Breast epithelium (tissue), 4 donors: ENCODE data around the gene RPL10A. TPM values are rescaled to one million over a fixed set of nuclear protein-coding genes. Genes with fewer than 3 reads are reported as not detected.
A peak's percentile ranks its signal among the peaks of the same experiment; 100 is the strongest.
"Not testable (repeated sequence)": the region's sequence is repeated elsewhere in the genome, so short reads cannot be mapped to it uniquely, and the experiment has no call there.

ENCODE experiments used
- DNase-seq, 2 donors: peaks; one replicate each; pipeline ENCODE4 v3.0.0-alpha.2; 2019; ENCODE audit warnings: low spot score in 2 of 2
- H3K27ac ChIP-seq, 2 donors: fragments of 200-600 bp; sonication (generic) in 1 of 2; one replicate each; pipeline ENCODE4 v1.5.1; 2016 to 2019; ENCODE audit warnings: mild to moderate bottlenecking in 1 of 2
- H3K27me3 ChIP-seq, 2 donors: fragments of 200-600 bp; sonication (generic) in 1 of 2; one replicate each; pipeline versions ENCODE4 v1.5.1 to v1.6.0; 2017 to 2019; ENCODE audit warnings: control low read depth in 1 of 2, mild to moderate bottlenecking in 1 of 2
- H3K36me3 ChIP-seq: fragments of 200-600 bp; one replicate; pipeline ENCODE4 v1.5.1; 2019
- H3K4me1 ChIP-seq, 2 donors: fragments of 200-600 bp; sonication (generic); one replicate each; pipeline ENCODE4 v1.5.1; 2016 to 2019; ENCODE audit warnings: control low read depth in 1 of 2
- H3K4me3 ChIP-seq, 3 donors: fragments of 200-600 bp; sonication (generic); 1 replicate in 2 of 3; 2 replicates in 1 of 3; pipeline ENCODE4 v1.5.1; 2016 to 2019; ENCODE audit warnings: mild to moderate bottlenecking in 3 of 3, moderate library complexity in 2 of 3
- H3K9me3 ChIP-seq, 2 donors: fragments of 200-600 bp; sonication (generic) in 1 of 2; one replicate each; pipeline ENCODE4 v1.5.1; 2016 to 2019; ENCODE audit warnings: control low read depth in 1 of 2
- POLR2A ChIP-seq: fragments of 450-650 bp; IDR thresholded peaks from one replicate; pipeline ENCODE4 v1.6.1; 2016; ENCODE audit warnings: antibody characterized with exemption, mild to moderate bottlenecking, moderate library complexity
- POLR2AphosphoS5 ChIP-seq, 3 donors: sonication (generic); formaldehyde crosslinking; IDR thresholded peaks; one replicate each; pipeline ENCODE4 v1.6.1; 2017; ENCODE audit warnings: antibody characterized with exemption in 3 of 3
- intact Hi-C: fragments of 100-400 bp; cut with DNase I; formaldehyde crosslinking; loops from one replicate; pipeline ENCODE4 v1.15.1; 2023; ENCODE audit warnings: low total_unique reads
- total RNA-seq, 3 donors: library from RNA; depleted of rRNA; stranded (reverse); fragments of >200 nt; gene quantifications; one replicate each; pipeline ENCODE4 v1.1.0, GENCODE V29; 2016
- TF ChIP-seq, protein P1 (sequence below), 3 donors: fragments of 450-650 bp; IDR thresholded peaks; one replicate each; pipeline ENCODE4 v1.5.1; 2016 to 2017; ENCODE audit warnings: antibody characterized with exemption in 3 of 3, mild to moderate bottlenecking in 3 of 3, moderate library complexity in 3 of 3

RPL10A gene
- total RNA-seq, 3 donors from 2014 or later = 1,177 to 2,549 (median 2,082) TPM

DNA sequence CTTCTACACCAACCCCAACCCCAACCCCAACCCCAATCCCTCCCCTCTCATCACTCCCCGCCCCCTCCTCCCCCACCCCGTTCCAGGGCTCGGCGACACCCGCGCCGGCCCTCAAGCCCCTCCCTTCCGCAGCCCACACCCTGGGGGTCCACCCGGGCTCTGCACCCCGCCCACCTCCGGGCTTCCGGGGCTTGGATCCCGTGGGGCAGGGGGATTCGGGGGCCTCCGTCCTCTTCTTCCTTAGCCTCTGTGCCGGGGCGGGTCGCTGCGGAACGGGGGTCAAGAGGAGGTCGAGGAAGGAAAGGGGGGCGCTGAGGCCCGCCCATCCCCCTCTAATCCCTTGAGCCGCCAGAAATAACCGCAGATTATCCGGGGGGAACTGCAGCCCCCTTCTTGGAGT, 43.8 kb downstream of the RPL10A start:
- peak overlapping the region in 2 of 3 donors; percentile 40 to 56 for H3K4me3 ChIP-seq

DNA sequence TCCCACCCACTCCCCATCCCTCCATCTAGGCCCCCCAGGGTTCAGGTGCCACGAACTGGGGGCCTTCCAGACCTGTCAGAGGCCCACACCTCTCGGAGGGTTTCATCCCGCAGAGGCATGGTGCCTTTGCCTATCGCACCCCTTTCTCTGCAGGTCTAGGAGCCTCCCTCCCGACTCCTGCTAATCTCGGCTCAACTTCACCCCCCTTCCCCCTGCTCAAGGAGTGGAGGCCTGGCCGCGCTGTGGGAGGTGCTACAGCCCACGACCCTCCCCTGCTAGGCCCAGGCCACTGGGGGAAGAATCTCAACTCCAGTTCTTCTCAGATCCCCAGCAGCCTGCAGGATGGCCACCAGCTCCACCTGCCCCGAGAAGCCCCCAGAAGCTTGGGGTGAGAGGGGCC, 44.5 kb downstream of the RPL10A start, which contains the start of gene TULP1:
Gene TULP1, minus strand, starts transcription at position 157 of the 400 bp plus-strand sequence. Its CDS starts 38 bp downstream, at position 119.
- no peak for DNase-seq
- peak within 1 kb of the TSS in 2 of 3 donors; percentile 40 to 56 for H3K4me3 ChIP-seq
- no peak within 1 kb of the TSS for H3K27ac ChIP-seq
- TF ChIP-seq, protein P1, sequence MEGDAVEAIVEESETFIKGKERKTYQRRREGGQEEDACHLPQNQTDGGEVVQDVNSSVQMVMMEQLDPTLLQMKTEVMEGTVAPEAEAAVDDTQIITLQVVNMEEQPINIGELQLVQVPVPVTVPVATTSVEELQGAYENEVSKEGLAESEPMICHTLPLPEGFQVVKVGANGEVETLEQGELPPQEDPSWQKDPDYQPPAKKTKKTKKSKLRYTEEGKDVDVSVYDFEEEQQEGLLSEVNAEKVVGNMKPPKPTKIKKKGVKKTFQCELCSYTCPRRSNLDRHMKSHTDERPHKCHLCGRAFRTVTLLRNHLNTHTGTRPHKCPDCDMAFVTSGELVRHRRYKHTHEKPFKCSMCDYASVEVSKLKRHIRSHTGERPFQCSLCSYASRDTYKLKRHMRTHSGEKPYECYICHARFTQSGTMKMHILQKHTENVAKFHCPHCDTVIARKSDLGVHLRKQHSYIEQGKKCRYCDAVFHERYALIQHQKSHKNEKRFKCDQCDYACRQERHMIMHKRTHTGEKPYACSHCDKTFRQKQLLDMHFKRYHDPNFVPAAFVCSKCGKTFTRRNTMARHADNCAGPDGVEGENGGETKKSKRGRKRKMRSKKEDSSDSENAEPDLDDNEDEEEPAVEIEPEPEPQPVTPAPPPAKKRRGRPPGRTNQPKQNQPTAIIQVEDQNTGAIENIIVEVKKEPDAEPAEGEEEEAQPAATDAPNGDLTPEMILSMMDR (IDR thresholded peaks at IDR 0.05) = no peak
- TF ChIP-seq POLR2AphosphoS5 (IDR thresholded peaks at IDR 0.05) = no peak
- TF ChIP-seq POLR2A = no peak
- H3K27me3 ChIP-seq = peaks cover 6 to 27% of the 10 kb centered on the region in 2 donors
- H3K9me3 ChIP-seq = no peaks in the 10 kb centered on the region
- intact Hi-C loops = loop anchor here (5.0 kb wide), 1 partner anchor 1325 kb away; no protein-coding TSS in a partner anchor
- H3K4me1 ChIP-seq = no peaks in the 10 kb centered on the region
- no peaks in the 10 kb centered on the region for H3K36me3 ChIP-seq

More for the DNA sequence above, 43.8 kb downstream of the RPL10A start:
- H3K4me1 ChIP-seq = no peaks in the 10 kb centered on the region
- H3K36me3 ChIP-seq = no peaks in the 10 kb centered on the region
- peaks cover 6 to 27% of the 10 kb centered on the region in 2 donors for H3K27me3 ChIP-seq
- no peak for DNase-seq
- TF ChIP-seq POLR2A (no peak), POLR2AphosphoS5 (IDR thresholded peaks at IDR 0.05) (no peak)
- TF ChIP-seq, protein P1 (IDR thresholded peaks at IDR 0.05) = no peak
- no peak overlapping the region for H3K27ac ChIP-seq
- no peaks in the 10 kb centered on the region for H3K9me3 ChIP-seq
- intact Hi-C loops = loop anchor here (5.0 kb wide), 1 partner anchor 1325 kb away; no protein-coding TSS in a partner anchor

- no peak for DNase-seq
- H3K9me3 ChIP-seq = no peaks in the 10 kb centered on the region
- no peak overlapping the region for H3K27ac ChIP-seq
Observed at GRCh38 chr6:35514587-35514986, 46.4 kb downstream of the RPL10A start.

GRCh38 chr6:35515939-35516338, 47.7 kb downstream of the RPL10A start:
- H3K27ac ChIP-seq, H3K36me3 ChIP-seq, DNase-seq, H3K9me3 ChIP-seq, H3K4me1 ChIP-seq, H3K4me3 ChIP-seq, intact Hi-C loops: not testable (repeated sequence)
- peaks cover 6 to 14% of the 10 kb centered on the region in 2 donors for H3K27me3 ChIP-seq

More at GRCh38 chr6:35514587-35514986, 46.4 kb downstream of the RPL10A start:
- TF ChIP-seq POLR2A = no peak
- TF ChIP-seq, protein P1 (IDR thresholded peaks at IDR 0.05) = no peak
- TF ChIP-seq POLR2AphosphoS5 (IDR thresholded peaks at IDR 0.05) = no peak
- Histone ChIP-seq H3K4me1 (no peaks in the 10 kb centered on the region), H3K36me3 (no peaks in the 10 kb centered on the region), H3K4me3 (no peak overlapping the region), H3K27me3 (peaks cover 6 to 20% of the 10 kb centered on the region in 2 donors)
- intact Hi-C loops = loop anchor here (5.0 kb wide), 1 partner anchor 1327 kb away; no protein-coding TSS in a partner anchor

DNA sequence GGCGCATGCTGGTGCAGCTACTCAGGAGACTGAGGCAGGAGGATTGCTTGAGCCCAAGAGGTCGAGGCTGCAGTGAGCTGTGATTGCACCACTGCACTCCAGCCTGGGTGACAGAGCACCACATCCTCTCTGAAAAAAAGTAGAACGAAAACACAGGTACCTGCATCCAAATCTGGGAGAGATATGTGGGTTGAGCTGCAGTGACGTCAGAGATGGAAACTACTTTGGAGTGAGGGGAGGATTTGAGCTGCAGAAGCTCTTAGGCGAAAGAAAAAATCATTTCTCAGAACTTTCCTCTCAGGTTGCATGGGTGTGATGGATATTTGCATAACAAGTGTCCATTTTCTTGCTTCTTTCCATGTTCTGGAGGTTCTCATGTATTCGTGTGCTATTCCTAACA, 48.5 kb downstream of the RPL10A start:
- Histone ChIP-seq H3K9me3 (no peaks in the 10 kb centered on the region), H3K4me3 (no peak overlapping the region), H3K27me3 (peaks cover 6 to 8% of the 10 kb centered on the region in 2 donors), H3K36me3 (no peaks in the 10 kb centered on the region), H3K4me1 (no peaks in the 10 kb centered on the region), H3K27ac (no peak overlapping the region)
- DNase-seq = no peak
- intact Hi-C loops = no loop called here
- no peak for TF ChIP-seq POLR2AphosphoS5 (IDR thresholded peaks at IDR 0.05)
- no peak for TF ChIP-seq POLR2A
- TF ChIP-seq, protein P1 (IDR thresholded peaks at IDR 0.05) = no peak

- H3K27me3 ChIP-seq, H3K36me3 ChIP-seq, H3K4me3 ChIP-seq, H3K27ac ChIP-seq, DNase-seq, H3K9me3 ChIP-seq, intact Hi-C loops, H3K4me1 ChIP-seq: not testable (repeated sequence)
Observed at GRCh38 chr6:35517978-35518377, 49.8 kb downstream of the RPL10A start.
